Measurements from ENCODE around the gene SLC35F2. TPM values are rescaled to one million over a fixed set of nuclear protein-coding genes. Genes with fewer than 3 reads are reported as not detected.
"Not testable (repeated sequence)": the region's sequence is repeated elsewhere in the genome, so short reads cannot be mapped to it uniquely, and the experiment has no call there.

SLC35F2 gene
- total RNA-seq, 3 donors from 2014 or later, result 5.7 to 6.9 (median 5.8) TPM

- no peak for DNase-seq (ENCODE audit: low spot score in 2 of 2)
- Histone ChIP-seq H3K27ac (no peak overlapping the region), H3K27me3 (no peaks in the 10 kb centered on the region), H3K36me3 (no peaks in the 10 kb centered on the region), H3K4me3 (no peak overlapping the region), H3K4me1 (no peaks in the 10 kb centered on the region), H3K9me3 (no peaks in the 10 kb centered on the region)
- TF ChIP-seq POLR2A (IDR thresholded peaks at IDR 0.05) (no peak), POLR2AphosphoS5 (IDR thresholded peaks at IDR 0.05) (no peak)
- TF ChIP-seq, protein P1, sequence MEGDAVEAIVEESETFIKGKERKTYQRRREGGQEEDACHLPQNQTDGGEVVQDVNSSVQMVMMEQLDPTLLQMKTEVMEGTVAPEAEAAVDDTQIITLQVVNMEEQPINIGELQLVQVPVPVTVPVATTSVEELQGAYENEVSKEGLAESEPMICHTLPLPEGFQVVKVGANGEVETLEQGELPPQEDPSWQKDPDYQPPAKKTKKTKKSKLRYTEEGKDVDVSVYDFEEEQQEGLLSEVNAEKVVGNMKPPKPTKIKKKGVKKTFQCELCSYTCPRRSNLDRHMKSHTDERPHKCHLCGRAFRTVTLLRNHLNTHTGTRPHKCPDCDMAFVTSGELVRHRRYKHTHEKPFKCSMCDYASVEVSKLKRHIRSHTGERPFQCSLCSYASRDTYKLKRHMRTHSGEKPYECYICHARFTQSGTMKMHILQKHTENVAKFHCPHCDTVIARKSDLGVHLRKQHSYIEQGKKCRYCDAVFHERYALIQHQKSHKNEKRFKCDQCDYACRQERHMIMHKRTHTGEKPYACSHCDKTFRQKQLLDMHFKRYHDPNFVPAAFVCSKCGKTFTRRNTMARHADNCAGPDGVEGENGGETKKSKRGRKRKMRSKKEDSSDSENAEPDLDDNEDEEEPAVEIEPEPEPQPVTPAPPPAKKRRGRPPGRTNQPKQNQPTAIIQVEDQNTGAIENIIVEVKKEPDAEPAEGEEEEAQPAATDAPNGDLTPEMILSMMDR (IDR thresholded peaks at IDR 0.05), result no peak
- intact Hi-C loops (cut with DNase I; ENCODE audit: low total_unique reads), result no loop called here
Observed at GRCh38 chr11:107770551-107770951, 88.0 kb downstream of the SLC35F2 start.

- Histone ChIP-seq H3K4me1 (no peaks in the 10 kb centered on the region), H3K4me3 (no peak overlapping the region), H3K27ac (no peak overlapping the region), H3K27me3 (no peaks in the 10 kb centered on the region), H3K36me3 (no peaks in the 10 kb centered on the region), H3K9me3 (no peaks in the 10 kb centered on the region)
- DNase-seq (ENCODE audit: low spot score in 2 of 2), result no peak
- TF ChIP-seq POLR2A (IDR thresholded peaks at IDR 0.05) (no peak), POLR2AphosphoS5 (IDR thresholded peaks at IDR 0.05) (no peak)
- TF ChIP-seq, protein P1 (IDR thresholded peaks at IDR 0.05), result no peak
- intact Hi-C loops (cut with DNase I; ENCODE audit: low total_unique reads), result no loop called here
Observed at GRCh38 chr11:107769189-107769588, 89.4 kb downstream of the SLC35F2 start.

- H3K27me3 ChIP-seq; intact Hi-C loops (cut with DNase I; ENCODE audit: low total_unique reads); DNase-seq (ENCODE audit: low spot score in 2 of 2); H3K4me3 ChIP-seq; H3K9me3 ChIP-seq; H3K4me1 ChIP-seq; H3K27ac ChIP-seq; H3K36me3 ChIP-seq: not testable (repeated sequence)
Observed at GRCh38 chr11:107758719-107759355, 99.8 kb downstream of the SLC35F2 start.

DNA sequence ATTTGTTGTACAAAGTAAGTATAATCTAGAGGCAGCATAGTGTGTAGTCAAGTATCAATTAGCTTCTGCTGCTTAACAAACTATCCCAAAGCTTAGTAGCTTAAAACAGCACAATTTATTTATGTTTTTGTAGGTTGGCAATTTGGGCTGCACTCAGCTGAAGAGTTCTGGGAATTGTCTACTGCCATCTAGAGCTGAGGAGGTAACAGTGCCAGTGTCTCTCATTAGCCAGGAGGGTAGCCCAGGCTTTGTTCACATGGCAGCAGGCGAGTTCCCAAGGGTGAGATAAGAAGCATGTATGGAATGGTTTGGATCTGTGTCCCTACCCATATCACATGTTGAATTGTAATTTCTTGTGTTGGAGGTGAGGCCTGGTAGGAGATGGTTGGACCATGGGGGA lies 100.9 kb downstream of the SLC35F2 start:
- TF ChIP-seq, protein P1 (IDR thresholded peaks at IDR 0.05), result no peak
- TF ChIP-seq POLR2AphosphoS5 (IDR thresholded peaks at IDR 0.05) (no peak), POLR2A (IDR thresholded peaks at IDR 0.05) (no peak)
- intact Hi-C loops (cut with DNase I; ENCODE audit: low total_unique reads), result no loop called here
- no peaks in the 10 kb centered on the region for H3K36me3 ChIP-seq
- H3K27me3 ChIP-seq, result no peaks in the 10 kb centered on the region
- no peaks in the 10 kb centered on the region for H3K9me3 ChIP-seq
- no peak overlapping the region for H3K27ac ChIP-seq
- no peak overlapping the region for H3K4me3 ChIP-seq
- no peaks in the 10 kb centered on the region for H3K4me1 ChIP-seq
- no peak for DNase-seq (ENCODE audit: low spot score in 2 of 2)

- Histone ChIP-seq H3K9me3 (no peaks in the 10 kb centered on the region), H3K4me1 (no peaks in the 10 kb centered on the region), H3K27me3 (no peaks in the 10 kb centered on the region), H3K36me3 (no peaks in the 10 kb centered on the region), H3K4me3 (no peak overlapping the region), H3K27ac (no peak overlapping the region)
- intact Hi-C loops (cut with DNase I; ENCODE audit: low total_unique reads), result no loop called here
- DNase-seq (ENCODE audit: low spot score in 2 of 2), result no peak
- TF ChIP-seq POLR2AphosphoS5 (IDR thresholded peaks at IDR 0.05), result no peak
- TF ChIP-seq, protein P1 (IDR thresholded peaks at IDR 0.05), result no peak
- TF ChIP-seq POLR2A (IDR thresholded peaks at IDR 0.05), result no peak
Observed at GRCh38 chr11:107756553-107756952, 102.0 kb downstream of the SLC35F2 start.

Data from breast epithelium (tissue), 4 donors.